ENCODE measurements around the gene CACNA1F.

- TF ChIP-seq CTCF (conservative IDR thresholded peaks at IDR 0.05; ENCODE audit: low read length) (no peak), EZH2phosphoT487 (IDR thresholded peaks at IDR 0.05; ENCODE audit: borderline replicate concordance, low read depth, low read length) (no peak)
Observed at GRCh38 chrX:49276671-49277534, 43.8 kb upstream of the CACNA1F start.

All from OCI-LY7 (cell line).